ENCODE measurements around the gene RAPGEF1.

DNA sequence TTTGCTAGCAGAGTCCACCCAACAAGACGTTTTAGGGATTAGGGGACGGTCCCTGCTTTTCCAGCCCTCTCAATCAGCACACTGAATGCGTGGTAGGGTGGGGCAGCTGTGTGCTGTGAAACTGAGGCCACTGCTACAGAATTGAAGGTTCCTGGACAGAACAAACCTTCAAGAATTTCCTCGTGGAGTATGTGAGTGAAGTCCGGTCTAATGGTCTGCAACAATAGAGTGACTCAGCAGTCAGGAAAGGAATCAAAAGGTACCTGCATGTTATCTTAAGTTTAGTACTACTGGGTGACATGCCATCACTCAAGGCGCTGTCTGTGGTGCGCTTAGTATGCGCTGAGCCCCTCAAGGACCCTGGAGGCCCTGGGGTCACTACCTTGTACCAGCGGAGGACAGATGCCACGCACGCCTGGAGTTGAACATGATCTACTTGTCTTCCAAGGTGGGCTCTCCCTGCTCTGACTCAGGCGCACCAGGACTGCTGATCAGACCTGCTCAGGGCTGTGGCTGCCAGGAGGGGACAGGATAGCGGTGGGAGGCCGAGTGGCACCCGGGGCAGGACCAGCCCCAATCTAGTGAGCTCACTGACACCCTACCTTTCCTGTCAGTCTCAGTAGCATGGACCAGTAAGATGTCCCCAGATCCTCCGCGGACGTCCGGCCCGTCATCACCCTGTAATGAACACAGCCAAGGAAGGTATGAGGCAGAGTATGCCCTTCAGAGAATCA lies 144.0 kb downstream of the RAPGEF1 start:
- no peak for TF ChIP-seq POLR2A (IDR thresholded peaks at IDR 0.05)
- TF ChIP-seq, protein P1, sequence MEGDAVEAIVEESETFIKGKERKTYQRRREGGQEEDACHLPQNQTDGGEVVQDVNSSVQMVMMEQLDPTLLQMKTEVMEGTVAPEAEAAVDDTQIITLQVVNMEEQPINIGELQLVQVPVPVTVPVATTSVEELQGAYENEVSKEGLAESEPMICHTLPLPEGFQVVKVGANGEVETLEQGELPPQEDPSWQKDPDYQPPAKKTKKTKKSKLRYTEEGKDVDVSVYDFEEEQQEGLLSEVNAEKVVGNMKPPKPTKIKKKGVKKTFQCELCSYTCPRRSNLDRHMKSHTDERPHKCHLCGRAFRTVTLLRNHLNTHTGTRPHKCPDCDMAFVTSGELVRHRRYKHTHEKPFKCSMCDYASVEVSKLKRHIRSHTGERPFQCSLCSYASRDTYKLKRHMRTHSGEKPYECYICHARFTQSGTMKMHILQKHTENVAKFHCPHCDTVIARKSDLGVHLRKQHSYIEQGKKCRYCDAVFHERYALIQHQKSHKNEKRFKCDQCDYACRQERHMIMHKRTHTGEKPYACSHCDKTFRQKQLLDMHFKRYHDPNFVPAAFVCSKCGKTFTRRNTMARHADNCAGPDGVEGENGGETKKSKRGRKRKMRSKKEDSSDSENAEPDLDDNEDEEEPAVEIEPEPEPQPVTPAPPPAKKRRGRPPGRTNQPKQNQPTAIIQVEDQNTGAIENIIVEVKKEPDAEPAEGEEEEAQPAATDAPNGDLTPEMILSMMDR (IDR thresholded peaks at IDR 0.05), result no peak

All from ovary (tissue), 3 donors.